HepG2 (cell line): Measurements from ENCODE around the gene VPS52. TPM values are rescaled to one million over a fixed set of nuclear protein-coding genes. Genes with fewer than 3 reads are reported as not detected.

ENCODE experiments used
- MTERF4 ChIP-seq: sonication (generic); formaldehyde crosslinking; IDR thresholded peaks from 2 replicates; pipeline ENCODE4 v1.8.0; 2023; ENCODE audit warnings: mild to moderate bottlenecking, missing genetic modification reagents
- POLR2A ChIP-seq, 2 experiments: IDR thresholded peaks; 2 replicates each; pipeline ENCODE4 v1.6.1; 2011; ENCODE audit warnings: low read depth in 2 of 2, low read length in 2 of 2, mild to moderate bottlenecking in 1 of 2, moderate library complexity in 1 of 2; ENCODE audit not compliant: insufficient read depth in 1 of 2
- SKI ChIP-seq: fragments of 450-650 bp; IDR thresholded peaks from one replicate; pipeline ENCODE4 v1.6.1; 2018; ENCODE audit warnings: mild to moderate bottlenecking; ENCODE audit not compliant: partially characterized antibody
- SKIL ChIP-seq: sonication (generic); formaldehyde crosslinking; IDR thresholded peaks from 2 replicates; pipeline ENCODE4 v1.8.0; 2022; ENCODE audit warnings: missing genetic modification reagents, mild to moderate bottlenecking, moderate library complexity, borderline replicate concordance
- ZNF503 ChIP-seq: sonication (generic); formaldehyde crosslinking; IDR thresholded peaks from 2 replicates; pipeline ENCODE4 v1.4.0; 2020; ENCODE audit warnings: missing genetic modification reagents
- ZNF556 ChIP-seq: sonication (generic); formaldehyde crosslinking; IDR thresholded peaks from 2 replicates; pipeline ENCODE4 v1.4.0; 2020; ENCODE audit warnings: mild to moderate bottlenecking, missing genetic modification reagents, borderline replicate concordance
- ZNF614 ChIP-seq: IDR thresholded peaks from 2 replicates; pipeline ENCODE4 v1.6.1; 2018; ENCODE audit warnings: missing biosample characterization, missing genetic modification reagents, inconsistent platforms, borderline replicate concordance
- ZNF660 ChIP-seq: sonication (generic); formaldehyde crosslinking; IDR thresholded peaks from 2 replicates; pipeline ENCODE4 v1.5.1; 2020; ENCODE audit warnings: mild to moderate bottlenecking, low read depth, missing genetic modification reagents, borderline replicate concordance
- ZNF792 ChIP-seq: IDR thresholded peaks from 2 replicates; pipeline ENCODE4 v1.6.1; 2016
- polyA plus RNA-seq, 8 experiments: library from polyadenylated mRNA; depleted of rRNA in 3 of 8; stranded (reverse) in 7 of 8; unstranded in 1 of 8; fragments of >200 nt; fragmentation: Illumina TruSeq in 4 of 8; extraction: Trizol in 4 of 8; gene quantifications; 2 replicates each; pipeline versions ENCODE4 v1.2.1 to v1.2.3, GENCODE V29; 2011 to 2016; ENCODE audit warnings: low read depth in 4 of 8, missing spikeins in 1 of 8, mixed read lengths in 1 of 8; ENCODE audit not compliant: insufficient read depth in 1 of 8
- total RNA-seq, 5 experiments: library from RNA; depleted of rRNA; stranded (reverse); fragments of >200 nt; fragmentation: Illumina TruSeq; extraction: Trizol; gene quantifications; 2 replicates each; pipeline ENCODE4 v1.2.3, GENCODE V29; 2016; ENCODE audit warnings: low read depth in 1 of 5
- TF ChIP-seq, protein P1 (sequence below): sonication (generic); formaldehyde crosslinking; IDR thresholded peaks from 2 replicates; pipeline ENCODE4 v1.4.0; 2020; ENCODE audit warnings: mild to moderate bottlenecking, missing genetic modification reagents
- TF ChIP-seq, protein P2 (sequence below): sonication (generic); IDR thresholded peaks from 2 replicates; pipeline ENCODE4 v1.6.1; 2016; ENCODE audit warnings: low read depth, borderline replicate concordance
- TF ChIP-seq, protein P3 (sequence below), 2 experiments: sonication (generic) in 1 of 2; formaldehyde crosslinking in 1 of 2; IDR thresholded peaks; 2 replicates each; pipeline versions ENCODE4 v1.4.0 to v1.6.1; 2016 to 2020; ENCODE audit warnings: borderline replicate concordance in 1 of 2, low read depth in 1 of 2, mild to moderate bottlenecking in 1 of 2, missing genetic modification reagents in 1 of 2
- TF ChIP-seq, protein P4 (sequence below): sonication (generic); formaldehyde crosslinking; IDR thresholded peaks from 2 replicates; pipeline ENCODE4 v1.4.0; 2020; ENCODE audit warnings: missing genetic modification reagents

Gene VPS52
- total and polyA plus RNA-seq, 2 of the 13 experiments (the other 11 are each of a cell fraction or from before 2014, with no cell fraction given), result 48.9 to 85.5 TPM

DNA sequence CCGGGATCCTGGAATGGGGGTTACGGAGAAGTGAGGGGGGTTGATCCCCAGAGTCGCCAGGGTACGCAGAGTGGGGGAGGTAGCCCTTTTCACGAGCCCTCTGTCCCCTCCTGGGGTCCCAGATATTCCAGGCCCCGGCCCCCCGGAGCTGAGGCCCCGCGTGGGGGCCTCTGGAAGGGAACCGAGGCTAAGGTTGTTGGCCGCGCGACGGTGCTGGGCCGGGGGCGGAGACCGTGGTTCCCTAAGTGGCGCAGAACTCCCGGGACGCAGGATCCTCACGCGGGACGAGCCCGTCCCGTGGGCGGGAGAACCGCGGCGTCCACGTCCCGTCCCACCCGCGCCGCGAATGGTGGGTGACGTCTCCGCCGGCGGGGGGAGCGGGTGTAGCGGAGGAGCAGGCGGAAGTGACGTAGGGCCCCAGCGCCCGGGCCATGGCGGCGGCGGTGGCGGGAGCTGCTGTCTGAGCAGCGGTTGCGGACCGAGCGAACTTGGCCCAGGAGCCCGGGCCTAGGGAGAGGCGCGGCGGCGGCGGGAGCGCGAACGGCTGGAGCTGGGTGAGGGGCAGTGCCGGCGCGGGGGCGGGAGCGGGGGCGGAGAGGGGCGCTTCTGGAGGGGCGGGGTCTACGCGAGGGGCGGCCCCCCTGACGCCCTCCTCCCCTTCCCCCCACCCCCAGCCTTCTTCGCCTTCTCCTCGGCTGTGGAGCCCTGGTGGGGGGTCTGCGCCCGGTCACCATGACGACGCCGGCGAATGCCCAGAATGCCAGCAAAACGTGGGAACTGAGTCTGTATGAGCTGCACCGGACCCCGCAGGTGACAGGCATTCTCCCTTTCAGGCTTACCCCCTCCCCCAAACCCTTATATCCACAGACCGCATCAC is 63.3 kb downstream of the VPS52 start, which contains the start of gene RING1 (continued):
- TF ChIP-seq, protein P1, sequence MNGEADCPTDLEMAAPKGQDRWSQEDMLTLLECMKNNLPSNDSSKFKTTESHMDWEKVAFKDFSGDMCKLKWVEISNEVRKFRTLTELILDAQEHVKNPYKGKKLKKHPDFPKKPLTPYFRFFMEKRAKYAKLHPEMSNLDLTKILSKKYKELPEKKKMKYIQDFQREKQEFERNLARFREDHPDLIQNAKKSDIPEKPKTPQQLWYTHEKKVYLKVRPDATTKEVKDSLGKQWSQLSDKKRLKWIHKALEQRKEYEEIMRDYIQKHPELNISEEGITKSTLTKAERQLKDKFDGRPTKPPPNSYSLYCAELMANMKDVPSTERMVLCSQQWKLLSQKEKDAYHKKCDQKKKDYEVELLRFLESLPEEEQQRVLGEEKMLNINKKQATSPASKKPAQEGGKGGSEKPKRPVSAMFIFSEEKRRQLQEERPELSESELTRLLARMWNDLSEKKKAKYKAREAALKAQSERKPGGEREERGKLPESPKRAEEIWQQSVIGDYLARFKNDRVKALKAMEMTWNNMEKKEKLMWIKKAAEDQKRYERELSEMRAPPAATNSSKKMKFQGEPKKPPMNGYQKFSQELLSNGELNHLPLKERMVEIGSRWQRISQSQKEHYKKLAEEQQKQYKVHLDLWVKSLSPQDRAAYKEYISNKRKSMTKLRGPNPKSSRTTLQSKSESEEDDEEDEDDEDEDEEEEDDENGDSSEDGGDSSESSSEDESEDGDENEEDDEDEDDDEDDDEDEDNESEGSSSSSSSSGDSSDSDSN (CRISPR knock-in tag), result peak; percentile 74; the same call in 1 of the 2 replicates
- peak; percentile 69; the same call in 1 of the 2 replicates for TF ChIP-seq ZNF792 (CRISPR knock-in tag)
- no peak for TF ChIP-seq MTERF4 (CRISPR knock-in tag)
- TF ChIP-seq, protein P2, sequence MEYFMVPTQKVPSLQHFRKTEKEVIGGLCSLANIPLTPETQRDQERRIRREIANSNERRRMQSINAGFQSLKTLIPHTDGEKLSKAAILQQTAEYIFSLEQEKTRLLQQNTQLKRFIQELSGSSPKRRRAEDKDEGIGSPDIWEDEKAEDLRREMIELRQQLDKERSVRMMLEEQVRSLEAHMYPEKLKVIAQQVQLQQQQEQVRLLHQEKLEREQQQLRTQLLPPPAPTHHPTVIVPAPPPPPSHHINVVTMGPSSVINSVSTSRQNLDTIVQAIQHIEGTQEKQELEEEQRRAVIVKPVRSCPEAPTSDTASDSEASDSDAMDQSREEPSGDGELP, result peak; percentile 45; the same call in 1 of the 2 replicates
- peak; percentile 47; the same call in 1 of the 2 replicates for TF ChIP-seq ZNF503 (CRISPR knock-in tag)
- TF ChIP-seq, protein P3, sequence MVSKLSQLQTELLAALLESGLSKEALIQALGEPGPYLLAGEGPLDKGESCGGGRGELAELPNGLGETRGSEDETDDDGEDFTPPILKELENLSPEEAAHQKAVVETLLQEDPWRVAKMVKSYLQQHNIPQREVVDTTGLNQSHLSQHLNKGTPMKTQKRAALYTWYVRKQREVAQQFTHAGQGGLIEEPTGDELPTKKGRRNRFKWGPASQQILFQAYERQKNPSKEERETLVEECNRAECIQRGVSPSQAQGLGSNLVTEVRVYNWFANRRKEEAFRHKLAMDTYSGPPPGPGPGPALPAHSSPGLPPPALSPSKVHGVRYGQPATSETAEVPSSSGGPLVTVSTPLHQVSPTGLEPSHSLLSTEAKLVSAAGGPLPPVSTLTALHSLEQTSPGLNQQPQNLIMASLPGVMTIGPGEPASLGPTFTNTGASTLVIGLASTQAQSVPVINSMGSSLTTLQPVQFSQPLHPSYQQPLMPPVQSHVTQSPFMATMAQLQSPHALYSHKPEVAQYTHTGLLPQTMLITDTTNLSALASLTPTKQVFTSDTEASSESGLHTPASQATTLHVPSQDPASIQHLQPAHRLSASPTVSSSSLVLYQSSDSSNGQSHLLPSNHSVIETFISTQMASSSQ (IDR thresholded peaks at IDR 0.05; ENCODE audit: low read depth), result no peak
- TF ChIP-seq, protein P3 (CRISPR knock-in tag; IDR thresholded peaks at IDR 0.05; ENCODE audit: borderline replicate concordance), result peak; percentile 47; the same call in 1 of the 2 replicates
- TF ChIP-seq POLR2A (IDR thresholded peaks at IDR 0.05; ENCODE audit: insufficient read depth in 1 of 2, low read depth in 2 of 2, low read length in 2 of 2), result peak in 1 of 2 experiments; percentile 78; a peak in 2 of 4 replicates
- TF ChIP-seq, protein P4, sequence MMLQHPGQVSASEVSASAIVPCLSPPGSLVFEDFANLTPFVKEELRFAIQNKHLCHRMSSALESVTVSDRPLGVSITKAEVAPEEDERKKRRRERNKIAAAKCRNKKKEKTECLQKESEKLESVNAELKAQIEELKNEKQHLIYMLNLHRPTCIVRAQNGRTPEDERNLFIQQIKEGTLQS (CRISPR knock-in tag), result peak; percentile 83
- TF ChIP-seq ZNF556 (CRISPR knock-in tag), result no peak
- TF ChIP-seq ZNF660 (CRISPR knock-in tag), result no peak
- peak; percentile 53 for TF ChIP-seq SKI
- TF ChIP-seq ZNF614, result no peak; the same call in 1 of the 2 replicates
- TF ChIP-seq SKIL (CRISPR knock-in tag), result peak; percentile 75
